GM21526 (cell line): Measurements from ENCODE around the gene NPEPPS.

ENCODE experiments used
- ATAC-seq: cut with Tn5 transposase; IDR thresholded peaks from one replicate; pipeline ENCODE4 v1.9.1; 2021; ENCODE audit warnings: moderate library complexity; ENCODE audit not compliant: unreplicated experiment, low FRiP score

NPEPPS gene

DNA sequence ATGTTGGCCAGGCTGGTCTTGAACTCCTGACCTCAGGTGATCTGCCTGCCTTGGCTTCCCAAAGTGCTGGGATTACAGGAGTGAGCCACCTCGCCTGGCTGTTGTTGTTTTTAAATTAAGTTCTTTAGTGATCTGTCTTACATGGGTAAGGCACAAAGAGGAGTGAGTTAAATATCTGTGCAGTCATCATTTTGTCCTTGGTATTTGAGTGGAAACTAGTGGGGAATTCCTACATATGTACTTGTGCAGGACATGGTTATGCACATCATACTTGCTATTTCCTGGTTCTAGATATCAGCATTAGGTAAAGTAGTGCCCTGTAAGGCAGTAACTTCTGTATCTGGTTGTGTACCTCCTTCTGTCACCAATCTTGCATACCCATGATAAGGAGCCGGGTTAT is 122.5 kb downstream of the NPEPPS start:
- ATAC-seq, result no peak

- no peak for ATAC-seq
These were observed 124.1 kb downstream of the NPEPPS start for GRCh38 chr17:47654991-47655390.

DNA sequence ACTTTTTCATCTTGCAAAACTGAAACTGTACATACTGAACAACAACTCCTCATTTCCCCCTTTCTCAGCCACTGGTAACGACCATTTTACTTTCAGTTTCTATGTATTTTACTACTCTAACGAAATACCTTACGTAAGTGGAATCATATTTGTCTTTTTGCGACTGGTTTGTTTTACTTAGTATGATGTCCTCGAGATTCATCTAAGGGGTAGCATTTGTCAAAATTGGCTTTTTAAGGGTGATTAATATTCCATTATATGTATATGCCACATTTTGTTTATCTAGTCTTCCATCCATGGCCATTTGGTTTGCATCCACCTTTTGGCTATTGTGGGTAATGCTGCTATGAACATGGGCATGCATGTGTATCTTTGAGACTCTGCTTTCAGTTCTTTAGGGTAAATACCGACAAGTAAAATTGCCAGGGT is 129.2 kb downstream of the NPEPPS start:
- peak; percentile 42 for ATAC-seq

DNA sequence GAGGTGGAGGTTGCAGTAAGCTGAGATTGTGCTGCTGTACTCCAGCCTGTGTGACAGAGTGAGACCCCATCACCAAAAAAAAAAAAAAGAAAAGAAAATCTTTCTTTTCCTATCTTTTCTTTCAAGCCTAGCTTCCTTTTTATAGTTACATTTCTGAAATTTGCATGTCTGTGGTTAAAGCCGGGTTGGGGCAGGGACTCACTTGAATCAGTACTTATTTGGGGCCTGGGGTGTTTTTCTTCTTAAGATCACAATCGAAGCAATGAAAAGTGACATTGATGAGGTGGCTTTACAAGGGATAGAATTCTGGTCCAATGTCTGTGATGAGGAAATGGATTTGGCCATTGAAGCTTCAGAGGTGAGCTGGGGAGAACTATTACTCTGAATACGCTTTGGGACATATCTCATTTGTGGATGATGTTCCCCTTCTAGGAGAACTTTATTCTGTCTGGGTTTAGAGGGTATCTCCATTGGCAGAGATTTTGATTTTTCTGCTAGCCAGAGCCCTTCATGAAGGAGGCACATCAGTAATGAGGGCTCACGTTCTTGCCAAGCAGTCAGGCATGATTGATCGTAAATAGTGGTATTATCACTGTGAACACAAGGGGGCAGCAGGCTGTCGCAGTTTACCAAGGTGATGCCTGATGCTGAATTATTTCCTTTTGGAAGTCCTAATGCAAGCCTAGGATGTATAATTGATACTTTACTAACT is 133.2 kb downstream of the NPEPPS start:
- no peak for ATAC-seq

DNA sequence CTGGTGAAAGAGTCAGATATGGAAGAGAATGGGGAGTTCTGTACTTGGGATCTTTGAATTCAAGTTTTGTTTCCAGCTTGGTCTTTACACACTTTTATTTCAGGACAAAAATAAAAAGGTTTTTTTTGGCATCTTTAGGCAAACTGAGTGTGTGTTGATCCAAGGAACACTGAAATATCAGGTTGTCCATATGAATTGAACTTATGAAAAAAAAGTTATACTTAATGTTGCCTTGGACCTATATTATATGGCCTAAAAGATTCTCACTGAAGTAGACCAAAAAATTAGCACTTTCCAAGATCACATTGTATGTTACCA is 133.7 kb downstream of the NPEPPS start:
- ATAC-seq, result no peak

DNA sequence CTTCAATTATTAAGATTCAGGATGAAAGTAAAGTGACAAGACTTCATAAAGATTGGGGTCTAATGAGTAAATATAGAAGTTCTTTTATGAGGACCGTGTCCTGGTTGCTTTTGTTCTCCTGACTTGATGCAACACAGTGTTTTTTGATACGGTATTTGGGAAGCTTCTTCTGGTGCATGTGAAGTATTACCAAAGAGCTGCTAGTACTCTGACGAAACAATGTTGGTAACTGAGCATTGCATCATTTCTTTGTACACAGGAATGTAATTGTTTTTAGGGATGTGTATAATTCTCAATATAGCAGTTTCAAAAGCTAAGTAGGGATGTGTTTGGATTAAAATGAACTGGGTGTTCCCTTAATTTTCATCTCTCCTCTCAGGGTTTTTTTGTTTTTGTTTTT is 134.7 kb downstream of the NPEPPS start:
- no peak for ATAC-seq

DNA sequence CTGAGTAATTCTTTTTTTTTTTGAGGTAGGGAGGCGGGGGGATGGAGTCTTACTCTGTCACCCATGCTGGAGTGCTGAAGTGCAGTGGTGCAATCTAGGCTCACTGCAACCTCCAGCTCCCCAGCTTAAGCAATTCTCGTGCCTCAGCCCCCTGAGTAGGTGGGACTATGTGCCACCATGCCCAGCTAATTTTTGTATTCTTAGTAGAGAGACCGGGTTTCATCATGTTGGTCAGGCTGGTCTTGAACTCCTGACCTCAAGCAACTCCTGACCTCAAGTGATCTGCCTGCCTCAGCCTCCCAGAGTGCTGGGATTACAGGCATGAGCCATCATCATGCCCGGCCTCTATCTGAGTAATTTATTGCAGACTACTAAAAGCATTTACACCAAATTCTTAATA is 138.2 kb downstream of the NPEPPS start:
- no peak for ATAC-seq

GRCh38 chr17:47670064-47670463 is 139.2 kb downstream of the NPEPPS start:
- no peak for ATAC-seq
